HG03558 (cell line): ENCODE results near the gene EEF1E1.

ENCODE experiments used
- ATAC-seq: cut with Tn5 transposase; IDR thresholded peaks from one replicate; pipeline ENCODE4 v1.9.1; 2021; ENCODE audit warnings: moderate number of reproducible peaks; ENCODE audit not compliant: unreplicated experiment; ENCODE audit errors: extremely low read depth

EEF1E1 gene

DNA sequence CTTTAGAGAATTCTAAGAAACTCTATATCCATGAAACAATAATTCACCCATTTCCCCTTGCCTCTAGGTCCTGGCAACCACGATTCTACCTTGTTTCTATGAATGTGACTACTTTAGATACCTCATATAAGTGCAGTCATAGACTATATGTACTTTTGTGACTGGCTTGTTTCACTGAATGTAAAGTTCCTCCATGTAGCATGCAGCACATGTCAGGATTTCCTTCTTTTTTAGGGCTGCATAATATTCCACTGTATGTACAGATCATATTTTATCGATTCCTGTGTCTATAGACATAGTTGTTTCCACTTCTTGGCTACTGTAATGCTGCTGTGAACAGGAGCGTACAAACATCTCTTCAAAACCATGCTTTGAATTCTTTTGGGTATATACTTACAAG lies 11.7 kb downstream of the EEF1E1 start:
- ATAC-seq = no peak

- no peak for ATAC-seq
Observed at GRCh38 chr6:8088886-8089285, 13.5 kb downstream of the EEF1E1 start.

GRCh38 chr6:8087870-8088754 lies 14.2 kb downstream of the EEF1E1 start:
- no peak for ATAC-seq

GRCh38 chr6:8086755-8087306 lies 15.5 kb downstream of the EEF1E1 start:
- ATAC-seq = no peak

- no peak for ATAC-seq
Observed at GRCh38 chr6:8085053-8085511, 17.3 kb downstream of the EEF1E1 start.

DNA sequence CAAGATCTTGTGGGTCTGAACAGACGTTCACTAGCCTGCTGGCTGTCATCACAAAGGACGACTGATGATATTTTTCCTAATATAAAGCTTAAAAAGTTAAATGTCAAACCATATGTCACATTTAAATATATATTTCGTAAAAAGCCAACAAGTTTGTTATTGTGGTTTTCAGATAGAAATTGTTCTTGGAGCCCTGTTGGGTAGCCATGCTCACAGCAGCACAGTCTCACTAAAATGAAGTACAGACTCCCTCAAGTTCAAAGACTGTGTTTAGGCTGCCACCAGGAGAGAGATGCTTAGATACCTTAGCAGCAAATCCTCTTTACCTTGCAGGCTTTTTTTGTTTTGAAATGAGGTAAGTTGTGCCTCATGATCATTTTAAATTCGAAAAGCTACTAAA lies 17.8 kb downstream of the EEF1E1 start:
- ATAC-seq = no peak

GRCh38 chr6:8082954-8083858 lies 19.1 kb downstream of the EEF1E1 start:
- no peak for ATAC-seq

GRCh38 chr6:8082572-8082953 lies 19.8 kb downstream of the EEF1E1 start:
- ATAC-seq = no peak

- no peak for ATAC-seq
Observed at GRCh38 chr6:8080362-8081151, 21.8 kb downstream of the EEF1E1 start.

- ATAC-seq = no peak
Observed at GRCh38 chr6:8079126-8079525, 23.2 kb downstream of the EEF1E1 start.

GRCh38 chr6:8077991-8078390 lies 24.4 kb downstream of the EEF1E1 start:
- no peak for ATAC-seq

- no peak for ATAC-seq
Observed at GRCh38 chr6:8075704-8076103, 26.6 kb downstream of the EEF1E1 start.

- no peak for ATAC-seq
Observed at GRCh38 chr6:8075185-8075584, 27.2 kb downstream of the EEF1E1 start.

DNA sequence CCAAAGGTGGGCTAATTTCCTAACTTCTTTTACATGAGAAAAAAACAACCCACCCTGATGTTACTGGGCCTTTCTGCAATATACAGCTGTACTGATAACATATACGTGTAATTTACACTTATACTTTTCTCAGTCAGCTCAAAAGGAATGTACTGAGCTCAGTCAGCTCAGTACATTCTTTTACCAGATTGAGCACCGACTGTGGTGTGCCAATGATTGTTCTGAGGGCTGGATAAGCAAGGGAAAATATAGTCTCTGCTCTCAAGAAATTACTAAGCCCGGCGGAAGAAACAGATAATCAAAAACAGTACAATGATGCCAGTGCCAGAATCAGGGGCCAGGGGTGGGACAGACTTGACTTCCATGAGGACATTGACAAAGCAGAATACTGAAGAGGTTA lies 28.1 kb downstream of the EEF1E1 start:
- no peak for ATAC-seq

GRCh38 chr6:8073758-8074157 lies 28.6 kb downstream of the EEF1E1 start:
- ATAC-seq = no peak

- ATAC-seq = no peak
Observed at GRCh38 chr6:8070718-8071117, 31.6 kb downstream of the EEF1E1 start.

GRCh38 chr6:8069631-8070284 lies 32.6 kb downstream of the EEF1E1 start:
- no peak for ATAC-seq

DNA sequence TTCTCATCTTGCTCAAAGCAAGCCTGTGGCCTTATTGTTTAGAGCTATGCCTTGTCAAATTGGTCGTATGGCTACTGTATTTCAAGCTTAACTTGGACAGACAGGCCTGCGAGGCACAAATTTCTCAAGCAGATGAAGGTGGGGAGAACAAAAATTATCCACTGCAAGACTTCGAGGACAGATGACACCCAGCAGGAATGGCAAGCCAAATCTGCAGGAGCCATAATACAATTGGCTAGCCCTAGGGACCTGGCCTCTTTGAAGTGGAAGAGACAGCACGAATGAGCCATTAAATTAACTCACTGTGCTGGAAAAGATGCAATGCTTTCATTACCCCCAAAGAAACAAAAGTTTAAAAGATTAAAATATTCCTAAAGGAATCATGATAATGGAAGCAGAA lies 33.2 kb downstream of the EEF1E1 start:
- no peak for ATAC-seq

DNA sequence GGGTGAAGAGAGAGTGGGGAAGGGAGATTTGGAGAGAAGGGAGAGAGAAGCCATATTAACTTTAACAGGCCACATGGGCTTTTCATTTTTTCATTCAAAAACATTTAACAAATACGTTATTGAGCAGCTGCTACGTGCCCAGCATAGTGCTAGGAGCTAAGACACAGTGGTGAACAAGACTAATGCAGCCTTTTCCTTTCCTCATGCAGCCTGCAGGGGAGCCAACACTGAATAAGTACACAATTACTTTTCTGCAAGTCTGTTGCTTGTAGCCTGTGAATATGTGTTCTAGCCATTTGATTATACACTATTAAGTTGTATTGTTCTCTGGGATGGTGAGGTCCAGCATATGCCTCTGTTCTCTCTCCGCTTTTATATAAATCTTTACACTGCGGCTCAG lies 36.2 kb downstream of the EEF1E1 start:
- no peak for ATAC-seq

- peak; percentile 39 for ATAC-seq
Observed at GRCh38 chr6:8065519-8065911, 36.8 kb downstream of the EEF1E1 start.
